PC-9 (cell line): ENCODE results near the gene MEGF8. TPM values are rescaled to one million over a fixed set of nuclear protein-coding genes. Genes with fewer than 3 reads are reported as not detected.

ENCODE experiments used
- BruUV-seq: library from RNA; stranded (reverse); fragments of 400-500 nt; replicated peaks from 2 replicates; lab custom pipeline; 2021; lab: Mats Ljungman, UMichigan
- CTCF ChIA-PET: fragments of 300-600 bp; sonication (Branson Sonifier 250); formaldehyde crosslinking; loops from one replicate; lab custom pipeline; 2022; ENCODE audit warnings: antibody characterized with exemption; lab: Charles Lee
- POLR2A ChIA-PET: fragments of 300-600 bp; sonication (Branson Sonifier 250); formaldehyde crosslinking; loops from one replicate; lab custom pipeline; 2022; ENCODE audit warnings: antibody characterized with exemption; ENCODE audit not compliant: unreplicated experiment; lab: Charles Lee
- DNase-seq, 2 experiments: peaks; one replicate each; pipeline versions ENCODE4 v3.0.0 to v3.0.0-alpha.2; 2015 to 2022; ENCODE audit warnings: mixed read lengths in 1 of 2
- H2AFZ ChIP-seq: fragments of 200-600 bp; sonication (generic); 2 replicates; pipeline ENCODE4 v1.8.1; 2017; ENCODE audit warnings: antibody characterized with exemption
- H3F3A ChIP-seq: fragments of 200-600 bp; sonication (generic); 2 replicates; pipeline ENCODE4 v1.8.1; 2017; ENCODE audit warnings: antibody characterized with exemption, mild to moderate bottlenecking, low read depth; ENCODE audit not compliant: insufficient read depth
- H3K27ac ChIP-seq: fragments of 200-600 bp; sonication (generic); 2 replicates; pipeline ENCODE4 v1.6.1; 2016; ENCODE audit warnings: mixed run types
- H3K27me3 ChIP-seq: fragments of 200-600 bp; sonication (generic); 2 replicates; pipeline ENCODE4 v1.6.1; 2016; ENCODE audit warnings: low read depth, mixed run types; ENCODE audit not compliant: insufficient read depth
- H3K36me3 ChIP-seq: fragments of 200-600 bp; sonication (generic); 2 replicates; pipeline ENCODE4 v1.6.1; 2016; ENCODE audit warnings: low read depth, mixed run types
- H3K4me1 ChIP-seq: fragments of 200-600 bp; sonication (generic); replicated peaks from 2 replicates; pipeline ENCODE4 v1.6.1; 2016; ENCODE audit warnings: mixed run types; ENCODE audit not compliant: insufficient read depth
- H3K4me2 ChIP-seq: fragments of 200-600 bp; sonication (generic); 2 replicates; pipeline ENCODE4 v1.6.1; 2017; ENCODE audit warnings: mixed run types
- H3K4me3 ChIP-seq: fragments of 200-600 bp; sonication (generic); 2 replicates; pipeline ENCODE4 v1.6.1; 2016; ENCODE audit warnings: mixed run types
- H3K79me2 ChIP-seq: fragments of 200-600 bp; sonication (generic); 2 replicates; pipeline ENCODE4 v1.6.1; 2017; ENCODE audit warnings: low read depth, mixed run types
- H3K9me2 ChIP-seq: fragments of 200-600 bp; sonication (generic); 2 replicates; pipeline ENCODE4 v1.8.1; 2017; ENCODE audit warnings: mild to moderate bottlenecking; ENCODE audit not compliant: insufficient read depth
- H3K9me3 ChIP-seq: fragments of 200-600 bp; sonication (generic); 2 replicates; pipeline ENCODE4 v1.8.1; 2016; ENCODE audit warnings: low read depth; ENCODE audit not compliant: insufficient read depth
- H4K20me1 ChIP-seq: fragments of 200-600 bp; sonication (generic); 2 replicates; pipeline ENCODE4 v1.8.1; 2017; ENCODE audit not compliant: insufficient read depth
- EZH2 ChIP-seq: fragments of 200-600 bp; sonication (generic); IDR thresholded peaks from 2 replicates; pipeline ENCODE4 v1.8.0; 2017; ENCODE audit warnings: antibody characterized with exemption, low read depth
- intact Hi-C: fragments of 100-400 bp; cut with micrococcal nuclease; formaldehyde crosslinking; loops from one replicate; pipeline ENCODE4 v1.10.0; 2022; ENCODE audit not compliant: unreplicated experiment
- microRNA-seq: library from miRNA; unstranded; fragments of <30 nt; microRNA quantifications from one replicate; pipeline ENCODE4 v1.2.0, GENCODE V29; 2021; ENCODE audit warnings: borderline number of aligned reads, borderline replicate concordance
- total RNA-seq: library from RNA; stranded (reverse); gene quantifications from 2 replicates; pipeline ENCODE4 v1.2.3, GENCODE V29; 2021
- TF ChIP-seq, protein P1 (sequence below): fragments of 200-600 bp; sonication (generic); conservative IDR thresholded peaks from 2 replicates; pipeline ENCODE4 v1.6.1; 2017; ENCODE audit warnings: mixed run types, antibody characterized with exemption, mild to moderate bottlenecking, moderate library complexity

MEGF8 gene
- total RNA-seq, 1 experiment from 2014 or later: 40.6 TPM

DNA sequence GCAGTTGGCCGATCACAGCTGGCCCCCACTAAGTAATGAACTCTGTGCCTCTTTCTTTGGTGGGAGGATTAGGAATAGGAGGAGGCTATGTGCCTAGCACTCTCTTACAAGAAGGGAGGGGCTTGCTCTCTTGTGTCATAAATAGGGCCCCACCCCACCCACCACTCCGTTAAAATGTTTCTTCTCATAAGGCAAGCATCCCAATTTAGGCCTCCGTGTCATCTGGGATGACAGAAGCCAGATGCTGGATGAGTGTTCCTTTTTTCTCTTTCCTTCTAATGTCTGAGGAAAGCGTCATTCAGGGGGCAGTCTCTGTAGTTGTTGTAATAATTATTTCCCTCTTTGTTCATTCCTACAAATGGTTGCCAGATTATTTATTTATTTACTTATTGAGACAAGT, 101.9 kb downstream of the MEGF8 start, which contains the start of gene LIPE:
LIPE (minus strand) TSS at position 76 of the 400 bp plus-strand sequence. CDS start 239 bp downstream, outside the sequence.
- H4K20me1 ChIP-seq: no peaks in the 10 kb centered on the region
- BruUV-seq: no TSS peak
- H3K4me2 ChIP-seq: no peak within 1 kb of the TSS
- H3K9me2 ChIP-seq: no peaks in the 10 kb centered on the region
- H3K4me1 ChIP-seq: peaks cover 4% of the 10 kb centered on the region
- H3F3A ChIP-seq: peaks cover 12% of the 10 kb centered on the region; the same call in 1 of the 2 replicates
- POLR2A ChIA-PET: no interaction called here
- no peak for TF ChIP-seq EZH2
- TF ChIP-seq, protein P1, sequence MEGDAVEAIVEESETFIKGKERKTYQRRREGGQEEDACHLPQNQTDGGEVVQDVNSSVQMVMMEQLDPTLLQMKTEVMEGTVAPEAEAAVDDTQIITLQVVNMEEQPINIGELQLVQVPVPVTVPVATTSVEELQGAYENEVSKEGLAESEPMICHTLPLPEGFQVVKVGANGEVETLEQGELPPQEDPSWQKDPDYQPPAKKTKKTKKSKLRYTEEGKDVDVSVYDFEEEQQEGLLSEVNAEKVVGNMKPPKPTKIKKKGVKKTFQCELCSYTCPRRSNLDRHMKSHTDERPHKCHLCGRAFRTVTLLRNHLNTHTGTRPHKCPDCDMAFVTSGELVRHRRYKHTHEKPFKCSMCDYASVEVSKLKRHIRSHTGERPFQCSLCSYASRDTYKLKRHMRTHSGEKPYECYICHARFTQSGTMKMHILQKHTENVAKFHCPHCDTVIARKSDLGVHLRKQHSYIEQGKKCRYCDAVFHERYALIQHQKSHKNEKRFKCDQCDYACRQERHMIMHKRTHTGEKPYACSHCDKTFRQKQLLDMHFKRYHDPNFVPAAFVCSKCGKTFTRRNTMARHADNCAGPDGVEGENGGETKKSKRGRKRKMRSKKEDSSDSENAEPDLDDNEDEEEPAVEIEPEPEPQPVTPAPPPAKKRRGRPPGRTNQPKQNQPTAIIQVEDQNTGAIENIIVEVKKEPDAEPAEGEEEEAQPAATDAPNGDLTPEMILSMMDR: no peak
- CTCF ChIA-PET: no interaction called here
- no peak within 1 kb of the TSS for H3K27ac ChIP-seq
- no peaks in the 10 kb centered on the region for H3K36me3 ChIP-seq
- no peaks in the 10 kb centered on the region for H3K9me3 ChIP-seq
- H2AFZ ChIP-seq: no peak within 1 kb of the TSS
- no peaks in the 10 kb centered on the region for H3K27me3 ChIP-seq
- no peak for DNase-seq
- intact Hi-C loops: no loop called here
- H3K4me3 ChIP-seq: no peak within 1 kb of the TSS
- no peaks in the 10 kb centered on the region for H3K79me2 ChIP-seq

Small RNAs within 50 kb of the gene (microRNA-seq; reads per million reads assigned to microRNA genes)
- gene MIR8077: not detected

Other genes with a start within 250 kb of the MEGF8 start
- gene ZNF574, start 249.5 kb upstream of the MEGF8 start, total RNA-seq: 19.4 and 21.6 TPM in 2 replicates
- gene POU2F2, start 193.2 kb upstream of the MEGF8 start, total RNA-seq: 2.9 and 3.5 TPM in 2 replicates
- 45.6 and 49.6 TPM in 2 replicates for gene DEDD2, start 108.0 kb upstream of the MEGF8 start, total RNA-seq
- 13.4 and 13.9 TPM in 2 replicates for gene ZNF526, start 105.3 kb upstream of the MEGF8 start, total RNA-seq
- 37.4 and 44.6 TPM in 2 replicates for gene GSK3A, start 83.0 kb upstream of the MEGF8 start, total RNA-seq
- gene ERF, start 70.5 kb upstream of the MEGF8 start, total RNA-seq: 57.4 and 79.1 TPM in 2 replicates
- gene CIC, start 56.4 kb upstream of the MEGF8 start, total RNA-seq: 58.1 and 60.7 TPM in 2 replicates
- 0.85 and 1.1 TPM in 2 replicates for gene PRR19, start 23.5 kb upstream of the MEGF8 start, total RNA-seq
- gene PAFAH1B3, start 23.0 kb upstream of the MEGF8 start, total RNA-seq: 70.2 and 90.1 TPM in 2 replicates
- gene TMEM145, start 12.3 kb upstream of the MEGF8 start, total RNA-seq: 1.2 and 1.7 TPM in 2 replicates
- 4.9 and 7.8 TPM in 2 replicates for gene CNFN, start 64.7 kb downstream of the MEGF8 start, total RNA-seq
- 10.7 and 12.7 TPM in 2 replicates for gene LIPE, start 101.8 kb downstream of the MEGF8 start, total RNA-seq
- gene CXCL17, start 117.3 kb downstream of the MEGF8 start, total RNA-seq: 0.41 TPM in 1 of 2 replicates, not detected in the other
- 0.53 and 1.6 TPM in 2 replicates for gene CEACAM1, start 202.8 kb downstream of the MEGF8 start, total RNA-seq